Breast epithelium (tissue), 4 donors: ENCODE results near the gene PLA2G2A. TPM values are rescaled to one million over a fixed set of nuclear protein-coding genes. Genes with fewer than 3 reads are reported as not detected.

ENCODE experiments used
- DNase-seq, 2 donors: peaks; one replicate each; pipeline ENCODE4 v3.0.0-alpha.2; 2019; ENCODE audit warnings: low spot score in 2 of 2
- H3K27ac ChIP-seq, 2 donors: fragments of 200-600 bp; sonication (generic) in 1 of 2; one replicate each; pipeline ENCODE4 v1.5.1; 2016 to 2019; ENCODE audit warnings: mild to moderate bottlenecking in 1 of 2
- H3K27me3 ChIP-seq, 2 donors: fragments of 200-600 bp; sonication (generic) in 1 of 2; one replicate each; pipeline versions ENCODE4 v1.5.1 to v1.6.0; 2017 to 2019; ENCODE audit warnings: control low read depth in 1 of 2, mild to moderate bottlenecking in 1 of 2
- H3K36me3 ChIP-seq: fragments of 200-600 bp; one replicate; pipeline ENCODE4 v1.5.1; 2019
- H3K4me1 ChIP-seq, 2 donors: fragments of 200-600 bp; sonication (generic); one replicate each; pipeline ENCODE4 v1.5.1; 2016 to 2019; ENCODE audit warnings: control low read depth in 1 of 2
- H3K4me3 ChIP-seq, 3 donors: fragments of 200-600 bp; sonication (generic); 1 replicate in 2 of 3; 2 replicates in 1 of 3; pipeline ENCODE4 v1.5.1; 2016 to 2019; ENCODE audit warnings: mild to moderate bottlenecking in 3 of 3, moderate library complexity in 2 of 3
- H3K9me3 ChIP-seq, 2 donors: fragments of 200-600 bp; sonication (generic) in 1 of 2; one replicate each; pipeline ENCODE4 v1.5.1; 2016 to 2019; ENCODE audit warnings: control low read depth in 1 of 2
- POLR2A ChIP-seq: fragments of 450-650 bp; IDR thresholded peaks from one replicate; pipeline ENCODE4 v1.6.1; 2016; ENCODE audit warnings: antibody characterized with exemption, mild to moderate bottlenecking, moderate library complexity
- POLR2AphosphoS5 ChIP-seq, 3 donors: sonication (generic); formaldehyde crosslinking; IDR thresholded peaks; one replicate each; pipeline ENCODE4 v1.6.1; 2017; ENCODE audit warnings: antibody characterized with exemption in 3 of 3
- intact Hi-C: fragments of 100-400 bp; cut with DNase I; formaldehyde crosslinking; loops from one replicate; pipeline ENCODE4 v1.15.1; 2023; ENCODE audit warnings: low total_unique reads
- total RNA-seq, 3 donors: library from RNA; depleted of rRNA; stranded (reverse); fragments of >200 nt; gene quantifications; one replicate each; pipeline ENCODE4 v1.1.0, GENCODE V29; 2016
- TF ChIP-seq, protein P1 (sequence below), 3 donors: fragments of 450-650 bp; IDR thresholded peaks; one replicate each; pipeline ENCODE4 v1.5.1; 2016 to 2017; ENCODE audit warnings: antibody characterized with exemption in 3 of 3, mild to moderate bottlenecking in 3 of 3, moderate library complexity in 3 of 3

The PLA2G2A gene
- total RNA-seq, 3 donors from 2014 or later = 71.4 to 342 (median 91.9) TPM

DNA sequence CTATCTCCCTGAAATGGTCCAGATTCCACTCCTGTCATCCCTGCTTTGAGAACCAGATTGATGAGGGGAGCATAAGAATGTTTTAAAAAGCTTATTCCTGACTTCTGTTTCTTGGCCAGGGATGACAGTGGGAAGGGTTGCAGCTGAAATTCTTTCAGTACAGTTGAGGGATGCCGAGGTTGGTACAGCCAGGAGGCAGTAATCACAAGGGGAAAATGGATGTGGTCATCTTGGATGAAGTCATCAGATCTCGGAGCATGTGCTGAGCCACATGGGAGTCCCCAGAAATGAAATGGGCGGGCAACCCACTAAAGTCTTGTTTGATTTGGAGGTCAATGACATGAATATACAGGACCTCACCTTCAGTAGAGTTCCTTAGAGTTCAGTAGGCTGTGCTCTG, 37.3 kb downstream of the PLA2G2A start:
- H3K4me1 ChIP-seq = no peaks in the 10 kb centered on the region
- TF ChIP-seq POLR2A (no peak), POLR2AphosphoS5 (IDR thresholded peaks at IDR 0.05) (no peak)
- H3K9me3 ChIP-seq = no peaks in the 10 kb centered on the region
- intact Hi-C loops = no loop called here
- no peaks in the 10 kb centered on the region for H3K36me3 ChIP-seq
- H3K27me3 ChIP-seq = no peaks in the 10 kb centered on the region
- no peak overlapping the region for H3K4me3 ChIP-seq
- DNase-seq = no peak
- no peak overlapping the region for H3K27ac ChIP-seq

DNA sequence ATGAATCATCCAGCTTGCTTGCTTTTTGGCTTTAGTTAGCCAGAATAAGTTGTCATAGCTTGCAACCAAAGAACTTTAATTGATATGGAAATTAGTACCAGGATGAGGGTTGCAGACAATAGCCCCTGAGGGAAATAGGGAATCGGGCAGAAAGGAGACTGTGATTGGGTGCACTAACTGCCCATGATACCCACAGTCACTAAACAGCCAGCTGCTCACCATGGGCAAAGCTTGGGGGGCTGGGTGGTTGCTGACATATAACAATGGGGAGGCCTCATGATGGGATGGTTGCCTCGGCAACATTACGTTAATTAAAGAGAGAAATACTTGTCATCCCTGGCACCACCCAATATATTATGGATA, 38.2 kb downstream of the PLA2G2A start:
- H3K4me3 ChIP-seq = no peak overlapping the region
- intact Hi-C loops = no loop called here
- no peaks in the 10 kb centered on the region for H3K36me3 ChIP-seq
- no peaks in the 10 kb centered on the region for H3K9me3 ChIP-seq
- no peaks in the 10 kb centered on the region for H3K4me1 ChIP-seq
- no peaks in the 10 kb centered on the region for H3K27me3 ChIP-seq
- DNase-seq = no peak
- TF ChIP-seq, protein P1, sequence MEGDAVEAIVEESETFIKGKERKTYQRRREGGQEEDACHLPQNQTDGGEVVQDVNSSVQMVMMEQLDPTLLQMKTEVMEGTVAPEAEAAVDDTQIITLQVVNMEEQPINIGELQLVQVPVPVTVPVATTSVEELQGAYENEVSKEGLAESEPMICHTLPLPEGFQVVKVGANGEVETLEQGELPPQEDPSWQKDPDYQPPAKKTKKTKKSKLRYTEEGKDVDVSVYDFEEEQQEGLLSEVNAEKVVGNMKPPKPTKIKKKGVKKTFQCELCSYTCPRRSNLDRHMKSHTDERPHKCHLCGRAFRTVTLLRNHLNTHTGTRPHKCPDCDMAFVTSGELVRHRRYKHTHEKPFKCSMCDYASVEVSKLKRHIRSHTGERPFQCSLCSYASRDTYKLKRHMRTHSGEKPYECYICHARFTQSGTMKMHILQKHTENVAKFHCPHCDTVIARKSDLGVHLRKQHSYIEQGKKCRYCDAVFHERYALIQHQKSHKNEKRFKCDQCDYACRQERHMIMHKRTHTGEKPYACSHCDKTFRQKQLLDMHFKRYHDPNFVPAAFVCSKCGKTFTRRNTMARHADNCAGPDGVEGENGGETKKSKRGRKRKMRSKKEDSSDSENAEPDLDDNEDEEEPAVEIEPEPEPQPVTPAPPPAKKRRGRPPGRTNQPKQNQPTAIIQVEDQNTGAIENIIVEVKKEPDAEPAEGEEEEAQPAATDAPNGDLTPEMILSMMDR (IDR thresholded peaks at IDR 0.05) = no peak
- TF ChIP-seq POLR2A (no peak), POLR2AphosphoS5 (IDR thresholded peaks at IDR 0.05) (no peak)
- no peak overlapping the region for H3K27ac ChIP-seq

DNA sequence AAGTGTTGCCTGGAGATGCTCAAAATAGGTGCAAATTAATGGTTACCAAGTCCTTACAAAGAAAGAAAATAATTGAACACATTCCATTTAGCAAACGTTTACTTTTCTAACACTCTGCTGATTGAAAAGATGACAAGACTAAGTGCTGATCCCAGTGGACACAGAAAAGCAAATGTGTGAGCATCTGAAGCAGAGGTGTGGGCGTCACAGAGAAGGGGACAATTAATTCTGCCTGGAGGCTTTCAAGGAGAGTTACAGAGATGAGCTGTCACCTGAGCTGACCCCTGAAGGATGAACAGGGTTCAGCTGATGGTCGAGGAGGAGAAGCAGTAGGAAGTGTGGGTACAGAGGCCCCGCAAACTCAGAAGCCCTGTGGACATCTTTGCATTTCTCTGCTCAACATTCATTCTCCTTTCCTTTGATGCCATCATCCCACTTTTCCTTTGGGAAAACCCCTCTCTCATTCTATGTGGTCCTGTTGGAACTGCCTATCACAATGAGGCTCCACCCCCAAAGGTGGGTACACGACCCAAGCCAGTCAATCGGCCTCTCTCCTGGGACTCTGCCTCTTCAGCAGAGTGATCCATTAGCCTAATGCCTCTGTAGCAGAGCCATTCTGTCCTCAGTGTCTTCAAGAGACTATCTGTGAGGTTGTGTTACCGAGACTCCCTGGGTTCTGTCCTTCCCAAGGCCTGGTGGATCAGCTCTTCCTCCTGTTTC, 38.8 kb downstream of the PLA2G2A start:
- no peaks in the 10 kb centered on the region for H3K27me3 ChIP-seq
- no peak overlapping the region for H3K27ac ChIP-seq
- no peak for TF ChIP-seq POLR2AphosphoS5 (IDR thresholded peaks at IDR 0.05)
- TF ChIP-seq, protein P1 (IDR thresholded peaks at IDR 0.05) = no peak
- H3K36me3 ChIP-seq = no peaks in the 10 kb centered on the region
- H3K9me3 ChIP-seq = no peaks in the 10 kb centered on the region
- no peak overlapping the region for H3K4me3 ChIP-seq
- no peaks in the 10 kb centered on the region for H3K4me1 ChIP-seq
- intact Hi-C loops = no loop called here
- no peak for DNase-seq

DNA sequence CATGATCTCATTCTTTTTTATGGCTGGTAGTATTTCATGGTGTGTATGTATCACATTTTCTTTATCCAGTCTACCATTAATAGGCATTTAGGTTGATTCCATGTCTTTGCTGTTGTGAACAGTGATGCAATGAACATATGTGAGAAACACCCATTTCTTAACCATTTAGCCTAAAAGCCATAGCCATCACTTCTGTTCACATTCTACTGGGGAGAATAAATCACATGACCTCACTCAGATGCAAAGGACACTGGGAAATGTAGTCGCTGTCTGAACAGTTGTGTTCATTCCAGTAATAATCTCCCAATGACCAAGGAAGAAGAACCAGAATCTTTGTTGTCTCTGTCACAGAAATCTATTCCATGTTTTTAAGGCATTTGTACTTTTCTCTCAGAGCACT, 40.9 kb downstream of the PLA2G2A start:
- H3K4me3 ChIP-seq = no peak overlapping the region
- H3K4me1 ChIP-seq = no peaks in the 10 kb centered on the region
- no peak overlapping the region for H3K27ac ChIP-seq
- H3K36me3 ChIP-seq = no peaks in the 10 kb centered on the region
- no peak for DNase-seq
- H3K27me3 ChIP-seq = no peaks in the 10 kb centered on the region
- intact Hi-C loops = no loop called here
- TF ChIP-seq POLR2A (no peak), POLR2AphosphoS5 (IDR thresholded peaks at IDR 0.05) (no peak)
- TF ChIP-seq, protein P1 (IDR thresholded peaks at IDR 0.05) = no peak
- peaks cover 0 to 4% of the 10 kb centered on the region in 2 donors for H3K9me3 ChIP-seq

DNA sequence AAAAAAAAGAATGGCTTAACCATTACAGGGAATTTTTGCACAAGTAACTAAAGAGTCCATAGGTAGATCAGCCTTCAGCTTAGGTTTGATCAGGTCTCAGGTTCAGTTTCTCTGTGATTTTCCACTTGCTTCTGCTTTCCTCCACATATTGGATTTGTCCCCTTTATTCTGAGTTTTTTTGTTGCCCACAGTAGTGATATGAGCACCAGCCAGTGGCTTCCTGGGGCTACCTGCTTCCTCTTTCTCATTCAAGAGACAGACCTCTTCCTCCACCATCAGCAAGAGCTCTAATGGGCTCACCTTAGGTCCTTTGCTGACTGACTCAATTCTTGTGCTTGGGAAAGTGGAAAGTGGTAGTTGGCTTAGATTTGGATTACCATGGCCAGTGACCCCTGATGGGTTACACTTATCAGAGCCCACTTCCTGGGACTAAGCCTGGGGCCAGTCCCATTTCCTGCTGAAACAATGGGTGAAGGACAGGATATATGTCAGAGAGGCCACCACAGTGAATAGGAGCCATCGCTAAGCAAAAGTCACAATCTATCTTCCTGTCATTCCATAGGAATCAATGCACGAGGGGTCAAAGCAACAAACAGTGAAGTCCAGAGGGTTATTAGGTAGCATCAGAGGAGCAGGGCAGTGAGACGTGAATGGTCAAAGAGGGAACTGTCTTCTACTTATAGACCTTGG, 43.2 kb downstream of the PLA2G2A start:
- no peak for DNase-seq
- intact Hi-C loops = no loop called here
- peaks cover 12% of the 10 kb centered on the region in 2 donors for H3K9me3 ChIP-seq
- no peak overlapping the region for H3K4me3 ChIP-seq
- no peaks in the 10 kb centered on the region for H3K36me3 ChIP-seq
- H3K4me1 ChIP-seq = no peaks in the 10 kb centered on the region
- H3K27me3 ChIP-seq = no peaks in the 10 kb centered on the region
- TF ChIP-seq POLR2A (no peak), POLR2AphosphoS5 (IDR thresholded peaks at IDR 0.05) (no peak)
- TF ChIP-seq, protein P1 (IDR thresholded peaks at IDR 0.05) = no peak
- H3K27ac ChIP-seq = no peak overlapping the region
